ENCODE data around the gene FBXL16. TPM values are rescaled to one million over a fixed set of nuclear protein-coding genes. Genes with fewer than 3 reads are reported as not detected.
A peak's percentile ranks its signal among the peaks of the same experiment; 100 is the strongest.

FBXL16 gene
- total and polyA plus RNA-seq, 8 donors = 0.60 to 17.7 (median 2.3) TPM

DNA sequence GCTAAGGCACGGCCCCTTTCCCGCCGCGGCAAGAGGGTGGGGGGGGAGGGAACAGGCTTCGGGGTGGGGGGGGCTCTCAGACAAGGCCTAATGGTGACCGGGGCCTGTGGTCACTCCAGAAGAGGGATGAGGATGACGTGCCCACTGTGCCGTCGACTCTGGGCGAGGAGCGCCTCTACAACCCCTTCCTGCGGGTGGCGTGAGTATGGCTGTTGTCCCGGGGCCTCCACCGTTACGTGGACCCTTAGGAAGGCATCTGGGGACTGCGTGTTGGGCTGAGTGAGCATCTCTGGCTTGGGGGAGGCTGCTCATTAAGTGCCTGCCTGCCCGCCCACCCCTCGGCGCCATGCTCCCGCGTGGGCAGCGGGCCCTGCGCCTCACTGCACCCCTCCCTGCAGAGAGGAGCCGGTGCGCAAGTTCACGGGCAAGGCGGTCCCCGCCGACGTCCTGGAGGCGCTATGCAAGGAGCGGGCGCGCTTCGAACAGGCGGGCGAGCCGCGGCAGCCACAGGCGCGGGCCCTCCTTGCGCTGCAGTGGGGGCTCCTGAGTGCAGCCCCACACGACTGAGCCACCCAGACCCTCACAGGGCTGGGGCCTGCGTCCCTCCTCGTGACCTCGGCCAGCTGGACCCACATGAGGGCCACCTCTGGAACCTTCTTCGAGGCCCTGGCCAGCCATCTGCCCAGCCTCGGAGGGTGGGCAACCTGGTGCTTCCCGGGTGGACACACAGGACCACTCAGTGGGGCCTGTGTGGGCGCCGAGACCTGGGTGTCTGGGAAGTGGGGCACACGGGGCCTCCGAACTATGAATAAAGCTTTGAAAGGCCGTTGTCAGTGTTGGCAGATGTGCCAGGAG, 23.5 kb upstream of the FBXL16 start:
- TF ChIP-seq, protein P1, sequence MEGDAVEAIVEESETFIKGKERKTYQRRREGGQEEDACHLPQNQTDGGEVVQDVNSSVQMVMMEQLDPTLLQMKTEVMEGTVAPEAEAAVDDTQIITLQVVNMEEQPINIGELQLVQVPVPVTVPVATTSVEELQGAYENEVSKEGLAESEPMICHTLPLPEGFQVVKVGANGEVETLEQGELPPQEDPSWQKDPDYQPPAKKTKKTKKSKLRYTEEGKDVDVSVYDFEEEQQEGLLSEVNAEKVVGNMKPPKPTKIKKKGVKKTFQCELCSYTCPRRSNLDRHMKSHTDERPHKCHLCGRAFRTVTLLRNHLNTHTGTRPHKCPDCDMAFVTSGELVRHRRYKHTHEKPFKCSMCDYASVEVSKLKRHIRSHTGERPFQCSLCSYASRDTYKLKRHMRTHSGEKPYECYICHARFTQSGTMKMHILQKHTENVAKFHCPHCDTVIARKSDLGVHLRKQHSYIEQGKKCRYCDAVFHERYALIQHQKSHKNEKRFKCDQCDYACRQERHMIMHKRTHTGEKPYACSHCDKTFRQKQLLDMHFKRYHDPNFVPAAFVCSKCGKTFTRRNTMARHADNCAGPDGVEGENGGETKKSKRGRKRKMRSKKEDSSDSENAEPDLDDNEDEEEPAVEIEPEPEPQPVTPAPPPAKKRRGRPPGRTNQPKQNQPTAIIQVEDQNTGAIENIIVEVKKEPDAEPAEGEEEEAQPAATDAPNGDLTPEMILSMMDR (IDR thresholded peaks at IDR 0.05) = no peak
- Histone ChIP-seq H3K9me3 (no peaks in the 10 kb centered on the region), H3K4me3 (no peak overlapping the region), H3K27me3 (no peaks in the 10 kb centered on the region), H3K4me1 (peaks cover 9 to 16% (median 14%) of the 10 kb centered on the region in 3 donors), H3K36me3 (peaks cover 0 to 19% (median 0%) of the 10 kb centered on the region in 3 donors), H3K27ac (no peak overlapping the region)
- intact Hi-C loops (cut with DNase I) = no loop called here
- no peak for ATAC-seq
- no peak for FAIRE-seq
- peak in 5 of 6 donors; percentile 7 to 79 (median 46) for DNase-seq
- WGBS, 2 donors = 49 to 57% methylated on average over 53 to 55 of the region's 55 CpGs

DNA sequence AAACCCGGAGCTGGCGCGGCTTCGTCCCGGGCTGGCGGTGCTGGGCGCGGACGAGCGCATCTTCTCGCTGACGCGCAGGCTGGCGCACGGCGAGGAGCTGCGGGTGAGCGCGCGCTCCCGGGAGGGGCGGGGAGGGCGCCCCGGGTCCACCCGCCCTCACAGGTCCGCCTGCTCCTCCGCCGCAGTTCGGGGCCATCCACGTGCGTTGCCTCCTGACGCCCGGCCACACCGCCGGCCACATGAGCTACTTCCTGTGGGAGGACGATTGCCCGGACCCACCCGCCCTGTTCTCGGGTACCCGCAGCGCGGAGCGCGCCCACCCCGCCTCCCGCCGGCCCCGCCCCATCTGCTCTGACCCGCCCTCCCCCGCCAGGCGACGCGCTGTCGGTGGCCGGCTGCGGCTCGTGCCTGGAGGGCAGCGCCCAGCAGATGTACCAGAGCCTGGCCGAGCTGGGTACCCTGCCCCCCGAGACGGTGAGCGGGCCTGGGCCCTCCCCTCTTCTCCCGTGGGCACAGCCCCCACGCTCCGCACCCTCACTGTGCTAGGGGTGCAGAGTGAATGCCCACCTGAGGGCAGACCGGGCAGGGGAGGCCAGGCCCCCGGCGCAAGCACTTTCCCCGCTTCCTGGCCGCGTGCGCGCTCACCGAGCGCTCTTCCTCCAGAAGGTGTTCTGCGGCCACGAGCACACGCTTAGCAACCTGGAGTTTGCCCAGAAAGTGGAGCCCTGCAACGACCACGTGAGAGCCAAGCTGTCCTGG, 22.7 kb upstream of the FBXL16 start:
- no peak for FAIRE-seq
- Histone ChIP-seq H3K4me3 (peak overlapping the region in 3 of 4 donors; percentile 10 to 49 (median 30)), H3K27ac (no peak overlapping the region), H3K36me3 (peaks cover 0 to 12% (median 0%) of the 10 kb centered on the region in 3 donors), H3K4me1 (peaks cover 9 to 16% (median 14%) of the 10 kb centered on the region in 3 donors), H3K9me3 (no peaks in the 10 kb centered on the region), H3K27me3 (no peaks in the 10 kb centered on the region)
- intact Hi-C loops (cut with DNase I) = no loop called here
- DNase-seq = peak in 5 of 6 donors; percentile 30 to 84 (median 53)
- 1% methylated on average over 26 to 80 of the region's 80 CpGs for whole genome bisulfite sequencing, 2 donors
- ATAC-seq = peak; percentile 20 to 59 (median 57)
- TF ChIP-seq, protein P1 (IDR thresholded peaks at IDR 0.05) = no peak

DNA sequence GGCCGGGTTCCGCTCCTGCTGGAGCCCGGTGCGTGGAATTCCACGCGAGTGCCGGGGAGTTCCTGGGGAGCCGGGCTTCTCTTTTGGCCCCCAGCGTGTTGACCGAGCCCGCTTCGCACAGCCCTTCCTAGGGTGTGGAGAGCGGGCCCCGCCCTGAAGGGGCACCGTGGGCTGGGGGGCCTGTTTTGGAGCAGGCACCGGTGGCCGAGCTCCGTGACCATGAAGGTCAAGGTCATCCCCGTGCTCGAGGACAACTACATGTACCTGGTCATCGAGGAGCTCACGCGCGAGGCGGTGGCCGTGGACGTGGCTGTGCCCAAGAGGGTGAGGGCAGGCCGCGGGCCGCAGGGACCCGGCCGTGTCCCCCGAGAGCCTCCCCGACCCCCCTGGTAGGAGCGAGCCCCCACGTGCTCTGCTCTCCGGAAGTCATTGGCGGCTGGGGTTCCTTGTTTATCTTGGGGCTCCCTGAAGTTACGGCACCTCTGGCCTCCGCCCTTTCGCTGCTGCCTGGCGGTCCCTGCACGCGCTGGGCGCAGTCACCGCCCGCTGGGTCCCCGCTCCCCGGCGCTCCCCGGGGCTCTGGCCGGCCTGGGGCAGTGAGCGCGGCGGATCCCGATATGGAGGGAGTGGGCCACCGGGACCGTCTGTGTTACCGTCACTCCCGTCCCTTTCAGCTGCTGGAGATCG, 21.8 kb upstream of the FBXL16 start:
- intact Hi-C loops (cut with DNase I) = no loop called here
- DNase-seq = peak in 4 of 6 donors; percentile 5 to 84 (median 56)
- H3K27ac ChIP-seq = no peak overlapping the region
- FAIRE-seq = no peak
- TF ChIP-seq, protein P1 (IDR thresholded peaks at IDR 0.05) = no peak
- peak overlapping the region; percentile 14 to 49 (median 22) for H3K4me3 ChIP-seq
- WGBS, 2 donors = 0 to 1% methylated on average over 48 to 61 of the region's 61 CpGs
- ATAC-seq = peak in 2 of 4 donors; percentile 3 to 8
- H3K36me3 ChIP-seq = peaks cover 0 to 6% (median 0%) of the 10 kb centered on the region in 3 donors
- H3K27me3 ChIP-seq = no peaks in the 10 kb centered on the region
- H3K9me3 ChIP-seq = no peaks in the 10 kb centered on the region
- peaks cover 9 to 16% (median 14%) of the 10 kb centered on the region in 3 donors for H3K4me1 ChIP-seq

DNA sequence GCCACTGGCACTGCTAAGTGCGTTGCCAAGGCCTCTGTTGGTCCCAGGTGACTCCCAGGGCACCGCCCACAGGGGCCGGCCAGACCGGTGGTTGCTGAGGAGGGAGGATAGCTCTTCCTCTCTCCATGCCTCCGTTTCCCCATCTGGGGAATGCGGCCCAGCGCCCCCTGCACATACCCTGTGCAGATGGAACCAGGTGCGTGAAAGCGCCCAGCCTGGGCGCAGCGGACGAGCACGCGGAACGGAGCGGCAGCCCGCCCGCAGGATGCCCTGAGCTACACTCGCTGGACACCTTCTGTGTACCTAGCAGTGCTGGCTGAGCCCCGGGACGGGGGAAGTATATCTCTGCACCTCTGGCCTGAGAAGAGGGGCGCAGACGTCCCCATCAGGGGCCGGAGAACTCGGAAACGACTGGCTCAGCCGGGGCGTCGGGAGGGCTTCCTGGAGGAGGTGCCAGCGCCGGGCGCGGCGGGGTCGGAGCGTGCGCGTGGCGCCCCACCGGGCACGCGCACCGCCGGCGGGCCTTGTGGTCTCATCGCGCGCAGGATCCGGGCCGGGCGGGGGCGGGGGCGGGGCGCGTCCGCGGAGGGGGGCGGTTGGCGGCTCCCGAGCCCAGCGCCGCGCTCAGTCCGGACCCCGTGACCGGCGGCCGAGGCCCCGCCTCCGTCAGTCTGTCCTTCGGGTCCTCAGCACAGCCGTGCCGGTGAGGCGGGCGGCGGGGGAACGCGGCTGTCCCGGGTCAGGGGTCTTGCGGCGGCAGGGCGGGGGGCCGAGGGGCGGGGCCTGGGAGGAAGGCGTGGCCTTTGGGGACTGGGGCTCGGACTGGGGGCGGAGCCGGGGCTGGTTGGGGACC, 21.1 kb upstream of the FBXL16 start, which contains the start of the genes CCDC78 and HAGHL:
CCDC78 (minus strand) TSS at position 6 of the 853 bp plus-strand sequence. CDS start 76 bp downstream, outside the sequence.
HAGHL (plus strand) TSS at position 669 of the 853 bp plus-strand sequence. CDS start 404 bp downstream, outside the sequence.
- Histone ChIP-seq H3K36me3 (no peaks in the 10 kb centered on the region), H3K27me3 (no peaks in the 10 kb centered on the region), H3K4me1 (peaks cover 9 to 19% (median 15%) of the 10 kb centered on the region in 3 donors), H3K4me3 (peak within 1 kb of the TSS; percentile 14 to 49 (median 22)), H3K9me3 (no peaks in the 10 kb centered on the region), H3K27ac (no peak within 1 kb of the TSS)
- intact Hi-C loops (cut with DNase I) = no loop called here
- DNase-seq (peak in 4 of 6 donors; percentile 50 to 84 (median 74)), ATAC-seq (peak in 3 of 4 donors; percentile 21 to 62 (median 28)), FAIRE-seq (no peak)
- WGBS, 2 donors = 1 to 2% methylated on average over 38 to 88 of the region's 88 CpGs
- TF ChIP-seq, protein P1 (IDR thresholded peaks at IDR 0.05) = no peak
